HCT116 (cell line): ENCODE data around the gene RSPH9. TPM values are rescaled to one million over a fixed set of nuclear protein-coding genes. Genes with fewer than 3 reads are reported as not detected.
A peak's percentile ranks its signal among the peaks of the same experiment; 100 is the strongest.
"Not testable (repeated sequence)": the region's sequence is repeated elsewhere in the genome, so short reads cannot be mapped to it uniquely, and the experiment has no call there.

Experiments used
- ATAC-seq: fragments of 200-7000 bp; cut with Tn5 transposase; 2 replicates; pipeline ENCODE4 v1.9.1; 2020; ENCODE audit warnings: mild to moderate bottlenecking, moderate library complexity
- BruUV-seq: library from RNA; stranded (reverse); fragments of 400-500 nt; replicated peaks from 2 replicates; lab custom pipeline; 2021; lab: Mats Ljungman, UMichigan
- CTCF ChIA-PET: fragments of 300-600 bp; sonication (Branson Sonifier 250); formaldehyde crosslinking; loops from one replicate; lab custom pipeline; 2021; ENCODE audit warnings: antibody characterized with exemption; lab: Charles Lee
- POLR2A ChIA-PET: fragments of 300-600, 350-600 bp; sonication (Branson Sonifier 250); formaldehyde crosslinking; loops from one replicate; lab custom pipeline; 2021; ENCODE audit warnings: antibody characterized with exemption; lab: Charles Lee
- RAD21 ChIA-PET, 2 experiments: fragments of 300-600 bp; sonication (Branson Sonifier 250); formaldehyde crosslinking; loops; one replicate each; lab custom pipeline; 2023; ENCODE audit warnings: low total read pairs in 2 of 2; ENCODE audit not compliant: uncharacterized antibody in 2 of 2, unreplicated experiment in 2 of 2, low non-redundant PET in 1 of 2; lab: Charles Lee
- DNase-seq: peaks from one replicate; pipeline ENCODE4 v3.0.0-alpha.2; 2010; ENCODE audit warnings: low read depth, low spot score
- H2AFZ ChIP-seq: fragments of 200-600 bp; shearing (Covaris generic), sonication (generic); 2 replicates; pipeline ENCODE4 v1.6.1; 2017; ENCODE audit warnings: low read depth, mixed run types, mixed read lengths, antibody characterized with exemption, low read length; ENCODE audit not compliant: poor library complexity, severe bottlenecking
- H3K27ac ChIP-seq: 2 replicates; pipeline ENCODE4 v1.5.1; 2012; ENCODE audit warnings: low read depth, low read length
- H3K27me3 ChIP-seq: fragments of 200-600 bp; sonication (generic); 2 replicates; pipeline ENCODE4 v1.6.1; 2016; ENCODE audit warnings: mixed run types, low read length, mixed read lengths; ENCODE audit not compliant: insufficient read depth
- H3K36me3 ChIP-seq, 2 experiments: fragments of 200-500 bp in 1 of 2; fragments of 200-600 bp in 1 of 2; sonication (Bioruptor generic) in 1 of 2; sonication (generic) in 1 of 2; 2 replicates each; pipeline versions ENCODE4 v1.5.1 to v1.6.1; 2014 to 2016; ENCODE audit warnings: low read length in 2 of 2, inconsistent platforms in 1 of 2, mixed read lengths in 1 of 2, mixed run types in 1 of 2; ENCODE audit not compliant: insufficient read depth in 2 of 2, control insufficient read depth in 1 of 2
- H3K4me1 ChIP-seq, 2 experiments: fragments of 200-600 bp in 1 of 2; sonication (generic) in 1 of 2; 2 replicates each; pipeline versions ENCODE4 v1.5.1 to v1.6.1; 2012 to 2017; ENCODE audit warnings: low read length in 2 of 2, inconsistent platforms in 1 of 2, mild to moderate bottlenecking in 1 of 2, mixed read lengths in 1 of 2, mixed run types in 1 of 2, moderate library complexity in 1 of 2; ENCODE audit not compliant: insufficient read depth in 2 of 2, control insufficient read depth in 1 of 2
- H3K4me2 ChIP-seq: fragments of 200-600 bp; sonication (generic); 2 replicates; pipeline ENCODE4 v1.6.1; 2017; ENCODE audit warnings: mixed run types, low read length, mixed read lengths
- H3K4me3 ChIP-seq, 2 experiments: fragments of 200-600 bp in 1 of 2; sonication (generic) in 1 of 2; replicated peaks in 1 of 2; 2 replicates each; pipeline ENCODE4 v1.5.1; 2011 to 2016; ENCODE audit warnings: low read length in 2 of 2, control low read depth in 1 of 2, low read depth in 1 of 2, mild to moderate bottlenecking in 1 of 2, mixed read lengths in 1 of 2, mixed run types in 1 of 2
- H3K79me2 ChIP-seq: fragments of 200-600 bp; sonication (generic); 2 replicates; pipeline ENCODE4 v1.6.1; 2017; ENCODE audit warnings: mild to moderate bottlenecking, mixed run types, low read length, moderate library complexity, mixed read lengths; ENCODE audit not compliant: insufficient read depth
- H3K9ac ChIP-seq: fragments of 200-600 bp; sonication (generic); 2 replicates; pipeline ENCODE4 v1.6.1; 2016; ENCODE audit warnings: low read length, mixed read lengths
- H3K9me2 ChIP-seq: fragments of 200-600 bp; sonication (generic), shearing (Covaris generic); 2 replicates; pipeline ENCODE4 v1.6.1; 2017; ENCODE audit warnings: mixed run types, mild to moderate bottlenecking, moderate library complexity; ENCODE audit not compliant: insufficient read depth
- H3K9me3 ChIP-seq, 2 experiments: fragments of 200-500 bp in 1 of 2; fragments of 200-600 bp in 1 of 2; sonication (Bioruptor generic) in 1 of 2; sonication (generic) in 1 of 2; 2 replicates each; pipeline ENCODE4 v1.6.1; 2014 to 2017; ENCODE audit warnings: low read length in 2 of 2, mixed read lengths in 2 of 2, inconsistent platforms in 1 of 2, low read depth in 1 of 2, mild to moderate bottlenecking in 1 of 2, mixed run types in 1 of 2, moderate library complexity in 1 of 2; ENCODE audit not compliant: control insufficient read depth in 1 of 2, insufficient read depth in 1 of 2
- H4K20me1 ChIP-seq: fragments of 200-600 bp; sonication (generic), shearing (Covaris generic); 2 replicates; pipeline ENCODE4 v1.6.1; 2017; ENCODE audit warnings: mixed run types, mild to moderate bottlenecking, moderate library complexity; ENCODE audit not compliant: insufficient read depth
- ATF3 ChIP-seq: IDR thresholded peaks from 2 replicates; pipeline ENCODE4 v1.6.1; 2012
- CEBPB ChIP-seq: IDR thresholded peaks from 2 replicates; pipeline ENCODE4 v1.6.1; 2012; ENCODE audit warnings: low read depth
- CTCF ChIP-seq, 3 experiments: fragments of 200-600 bp in 1 of 3; sonication (generic) in 1 of 3; IDR thresholded peaks in 2 of 3; conservative IDR thresholded peaks in 1 of 3; 2 replicates each; pipeline ENCODE4 v1.5.1; 2012 to 2017; ENCODE audit warnings: low read depth in 2 of 3, low read length in 2 of 3, antibody characterized with exemption in 1 of 3, borderline replicate concordance in 1 of 3, control low read depth in 1 of 3, mild to moderate bottlenecking in 1 of 3, mixed read lengths in 1 of 3, mixed run types in 1 of 3, moderate library complexity in 1 of 3; ENCODE audit not compliant: insufficient read depth in 1 of 3
- ELF1 ChIP-seq: IDR thresholded peaks from 2 replicates; pipeline ENCODE4 v1.6.1; 2012; ENCODE audit warnings: low read depth, borderline replicate concordance
- EZH2phosphoT487 ChIP-seq: fragments of 200-600 bp; IDR thresholded peaks from 2 replicates; pipeline ENCODE4 v1.6.1; 2018; ENCODE audit warnings: antibody characterized with exemption, borderline replicate concordance
- FOSL1 ChIP-seq: IDR thresholded peaks from 2 replicates; pipeline ENCODE4 v1.6.1; 2012; ENCODE audit warnings: low read depth
- MAX ChIP-seq: IDR thresholded peaks from 2 replicates; pipeline ENCODE4 v1.6.1; 2012
- POLR2A ChIP-seq: IDR thresholded peaks from 2 replicates; pipeline ENCODE4 v1.7.0; 2011; ENCODE audit warnings: borderline replicate concordance; ENCODE audit not compliant: insufficient read depth, insufficient read length; ENCODE audit errors: extremely low read depth
- POLR2AphosphoS5 ChIP-seq: IDR thresholded peaks from 2 replicates; pipeline ENCODE4 v1.6.1; 2011; ENCODE audit warnings: mild to moderate bottlenecking, low read depth, low read length, moderate library complexity
- REST ChIP-seq: IDR thresholded peaks from 2 replicates; pipeline ENCODE4 v1.6.1; 2012; ENCODE audit warnings: low read depth
- SIN3A ChIP-seq: IDR thresholded peaks from 2 replicates; pipeline ENCODE4 v1.6.1; 2012; ENCODE audit warnings: low read depth
- SRF ChIP-seq: IDR thresholded peaks from 2 replicates; pipeline ENCODE4 v1.6.1; 2012; ENCODE audit warnings: low read depth
- TCF7L2 ChIP-seq: IDR thresholded peaks from 2 replicates; pipeline ENCODE4 v1.7.0; 2011; ENCODE audit warnings: borderline replicate concordance, inconsistent platforms; ENCODE audit not compliant: insufficient read depth, insufficient read length; ENCODE audit errors: extremely low read depth
- intact Hi-C: fragments of 100-400 bp; cut with micrococcal nuclease; formaldehyde crosslinking; loops from 2 replicates; pipeline ENCODE4 v1.10.0; 2022
- total RNA-seq: library from RNA; stranded (reverse); gene quantifications from one replicate; pipeline ENCODE4 v1.2.1, GENCODE V29; 2021; ENCODE audit not compliant: unreplicated experiment

Gene RSPH9
- total RNA-seq, 1 experiment from 2014 or later = not detected

GRCh38 chr6:43633002-43633401, 11.8 kb upstream of the RSPH9 start:
- POLR2A ChIA-PET, H3K36me3 ChIP-seq, H3K27me3 ChIP-seq, H3K4me2 ChIP-seq, H4K20me1 ChIP-seq, intact Hi-C loops, RAD21 ChIA-PET, H3K9me2 ChIP-seq, BruUV-seq, CTCF ChIA-PET, ATAC-seq, H3K27ac ChIP-seq, H3K9ac ChIP-seq, DNase-seq, H3K9me3 ChIP-seq, H3K4me3 ChIP-seq, H2AFZ ChIP-seq: not testable (repeated sequence)
- Histone ChIP-seq H3K4me1 (peaks cover 17 to 39% of the 10 kb centered on the region in 2 experiments), H3K79me2 (peaks cover 31% of the 10 kb centered on the region)

GRCh38 chr6:43634702-43635303, 10.0 kb upstream of the RSPH9 start:
- Histone ChIP-seq H2AFZ (no peak overlapping the region), H3K36me3 (peaks cover 8 to 13% of the 10 kb centered on the region in 2 experiments; a peak in 3 of 4 replicates), H3K9ac (peak overlapping the region; percentile 84; the same call in 1 of the 2 replicates), H3K79me2 (peaks cover 38% of the 10 kb centered on the region), H3K9me2 (no peaks in the 10 kb centered on the region), H3K4me1 (peaks cover 17 to 33% of the 10 kb centered on the region in 2 experiments), H3K27me3 (no peaks in the 10 kb centered on the region), H4K20me1 (no peaks in the 10 kb centered on the region), H3K4me3 (no peak overlapping the region), H3K4me2 (peak overlapping the region; percentile 91), H3K9me3 (no peaks in the 10 kb centered on the region), H3K27ac (0 out of 2 replicates have a peak overlapping the region, but pooled peaks have one; percentile 84)
- BruUV-seq = no TSS peak
- TF ChIP-seq REST (no peak), POLR2A (no peak), CTCF (IDR thresholded peaks at IDR 0.05 in 2 of 3, conservative IDR thresholded peaks at IDR 0.05 in 1 of 3; ENCODE audit: borderline replicate concordance in 1 of 3, insufficient read depth in 1 of 3, low read depth in 2 of 3, low read length in 2 of 3) (no peak), CEBPB (no peak), ATF3 (no peak), EZH2phosphoT487 (no peak), SIN3A (no peak), SRF (no peak), POLR2AphosphoS5 (no peak), MAX (no peak), FOSL1 (no peak), ELF1 (no peak), TCF7L2 (no peak)
- DNase-seq (no peak), ATAC-seq (no peak)
- POLR2A ChIA-PET = interaction anchor here (1.0 to 1.9 kb wide), 2 partner anchors 8 to 9 kb away, joined by 3 to 7 read pairs; no protein-coding TSS in a partner anchor
- RAD21 ChIA-PET = no interaction called here
- CTCF ChIA-PET = no interaction called here
- intact Hi-C loops = no loop called here
